ENCODE results near the gene SCN10A. TPM values are rescaled to one million over a fixed set of nuclear protein-coding genes. Genes with fewer than 3 reads are reported as not detected.

Gene SCN10A
- total and polyA plus RNA-seq, 2 of the 13 experiments (the other 11 are each of a cell fraction or from before 2014, with no cell fraction given), result not detected

DNA sequence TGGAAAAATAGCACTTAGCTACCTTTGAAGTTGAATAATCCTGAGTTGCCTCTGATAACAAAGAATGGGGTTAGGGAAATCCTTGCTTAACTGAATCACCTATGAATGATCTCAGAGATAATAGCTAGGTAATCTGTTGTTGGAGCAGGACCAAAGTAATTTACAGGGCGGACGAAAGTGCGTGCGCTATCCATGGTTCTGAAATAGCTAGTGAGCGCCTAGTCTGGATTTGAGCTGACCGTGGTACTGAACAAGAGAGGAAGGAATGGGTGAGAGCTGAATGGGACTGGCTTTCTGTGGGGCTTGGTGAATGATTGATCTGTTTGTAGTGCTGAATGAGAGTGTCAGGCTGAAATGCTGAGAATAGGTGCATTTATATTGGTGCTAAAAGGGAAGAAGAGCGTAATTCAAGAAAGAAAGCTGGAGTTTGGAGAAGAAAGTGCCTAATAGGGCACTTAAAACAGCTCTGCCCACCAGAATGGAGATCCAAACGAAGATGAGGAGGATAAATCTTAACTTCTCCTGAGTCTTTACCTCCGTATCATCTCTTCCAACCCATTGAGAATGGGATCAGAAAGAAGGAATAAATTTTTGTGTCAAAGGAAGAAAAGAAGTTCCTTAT is 10.1 kb downstream of the SCN10A start (continued):
- TF ChIP-seq FIP1L1 (IDR thresholded peaks at IDR 0.05; ENCODE audit: borderline replicate concordance, insufficient read depth, low read depth, low read length) (no peak), SP140L (CRISPR knock-in tag; IDR thresholded peaks at IDR 0.05; ENCODE audit: borderline replicate concordance) (peak; percentile 100), NFE2 (CRISPR knock-in tag; IDR thresholded peaks at IDR 0.05) (peak; percentile 61; the same call in 1 of the 2 replicates), LRRFIP1 (CRISPR knock-in tag; conservative IDR thresholded peaks at IDR 0.05) (peak; percentile 98), ZNF660 (CRISPR knock-in tag; IDR thresholded peaks at IDR 0.05; ENCODE audit: borderline replicate concordance, low read depth) (peak; percentile 97; the same call in 1 of the 2 replicates), KAT8 (CRISPR knock-in tag; IDR thresholded peaks at IDR 0.05) (peak; percentile 89), SMARCE1 (IDR thresholded peaks at IDR 0.05; ENCODE audit: borderline replicate concordance) (no peak), ZSCAN30 (CRISPR knock-in tag; IDR thresholded peaks at IDR 0.05) (peak; percentile 80; the same call in 1 of the 2 replicates), JUNB (CRISPR knock-in tag; IDR thresholded peaks at IDR 0.05; ENCODE audit: borderline replicate concordance) (peak; percentile 97), RERE (CRISPR knock-in tag; IDR thresholded peaks at IDR 0.05; ENCODE audit: low read depth) (peak; percentile 75; the same call in 1 of the 2 replicates), ESRRA (CRISPR knock-in tag; IDR thresholded peaks at IDR 0.05; ENCODE audit: low read depth) (0 out of 2 replicates have a peak, but pooled peaks have one; percentile 41), ZNF253 (CRISPR knock-in tag; IDR thresholded peaks at IDR 0.05; ENCODE audit: borderline replicate concordance) (peak; percentile 92), KDM1A (CRISPR knock-in tag; IDR thresholded peaks at IDR 0.05) (peak; percentile 61; the same call in 1 of the 2 replicates), SSRP1 (CRISPR knock-in tag; IDR thresholded peaks at IDR 0.05) (no peak), NFKB2 (CRISPR knock-in tag; IDR thresholded peaks at IDR 0.05; ENCODE audit: borderline replicate concordance) (peak; percentile 43; the same call in 1 of the 2 replicates)
- TF ChIP-seq, protein P1, sequence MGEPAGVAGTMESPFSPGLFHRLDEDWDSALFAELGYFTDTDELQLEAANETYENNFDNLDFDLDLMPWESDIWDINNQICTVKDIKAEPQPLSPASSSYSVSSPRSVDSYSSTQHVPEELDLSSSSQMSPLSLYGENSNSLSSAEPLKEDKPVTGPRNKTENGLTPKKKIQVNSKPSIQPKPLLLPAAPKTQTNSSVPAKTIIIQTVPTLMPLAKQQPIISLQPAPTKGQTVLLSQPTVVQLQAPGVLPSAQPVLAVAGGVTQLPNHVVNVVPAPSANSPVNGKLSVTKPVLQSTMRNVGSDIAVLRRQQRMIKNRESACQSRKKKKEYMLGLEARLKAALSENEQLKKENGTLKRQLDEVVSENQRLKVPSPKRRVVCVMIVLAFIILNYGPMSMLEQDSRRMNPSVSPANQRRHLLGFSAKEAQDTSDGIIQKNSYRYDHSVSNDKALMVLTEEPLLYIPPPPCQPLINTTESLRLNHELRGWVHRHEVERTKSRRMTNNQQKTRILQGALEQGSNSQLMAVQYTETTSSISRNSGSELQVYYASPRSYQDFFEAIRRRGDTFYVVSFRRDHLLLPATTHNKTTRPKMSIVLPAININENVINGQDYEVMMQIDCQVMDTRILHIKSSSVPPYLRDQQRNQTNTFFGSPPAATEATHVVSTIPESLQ (CRISPR knock-in tag; conservative IDR thresholded peaks at IDR 0.05), result peak; percentile 99
- TF ChIP-seq, protein P2, sequence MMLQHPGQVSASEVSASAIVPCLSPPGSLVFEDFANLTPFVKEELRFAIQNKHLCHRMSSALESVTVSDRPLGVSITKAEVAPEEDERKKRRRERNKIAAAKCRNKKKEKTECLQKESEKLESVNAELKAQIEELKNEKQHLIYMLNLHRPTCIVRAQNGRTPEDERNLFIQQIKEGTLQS (CRISPR knock-in tag; IDR thresholded peaks at IDR 0.05), result peak; percentile 92
- TF ChIP-seq, protein P3, sequence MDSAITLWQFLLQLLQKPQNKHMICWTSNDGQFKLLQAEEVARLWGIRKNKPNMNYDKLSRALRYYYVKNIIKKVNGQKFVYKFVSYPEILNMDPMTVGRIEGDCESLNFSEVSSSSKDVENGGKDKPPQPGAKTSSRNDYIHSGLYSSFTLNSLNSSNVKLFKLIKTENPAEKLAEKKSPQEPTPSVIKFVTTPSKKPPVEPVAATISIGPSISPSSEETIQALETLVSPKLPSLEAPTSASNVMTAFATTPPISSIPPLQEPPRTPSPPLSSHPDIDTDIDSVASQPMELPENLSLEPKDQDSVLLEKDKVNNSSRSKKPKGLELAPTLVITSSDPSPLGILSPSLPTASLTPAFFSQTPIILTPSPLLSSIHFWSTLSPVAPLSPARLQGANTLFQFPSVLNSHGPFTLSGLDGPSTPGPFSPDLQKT (CRISPR knock-in tag; IDR thresholded peaks at IDR 0.05; ENCODE audit: borderline replicate concordance), result peak; percentile 88; the same call in 1 of the 2 replicates

Data from HepG2 (cell line).